ENCODE measurements around the gene CELF2.

CELF2 gene

DNA sequence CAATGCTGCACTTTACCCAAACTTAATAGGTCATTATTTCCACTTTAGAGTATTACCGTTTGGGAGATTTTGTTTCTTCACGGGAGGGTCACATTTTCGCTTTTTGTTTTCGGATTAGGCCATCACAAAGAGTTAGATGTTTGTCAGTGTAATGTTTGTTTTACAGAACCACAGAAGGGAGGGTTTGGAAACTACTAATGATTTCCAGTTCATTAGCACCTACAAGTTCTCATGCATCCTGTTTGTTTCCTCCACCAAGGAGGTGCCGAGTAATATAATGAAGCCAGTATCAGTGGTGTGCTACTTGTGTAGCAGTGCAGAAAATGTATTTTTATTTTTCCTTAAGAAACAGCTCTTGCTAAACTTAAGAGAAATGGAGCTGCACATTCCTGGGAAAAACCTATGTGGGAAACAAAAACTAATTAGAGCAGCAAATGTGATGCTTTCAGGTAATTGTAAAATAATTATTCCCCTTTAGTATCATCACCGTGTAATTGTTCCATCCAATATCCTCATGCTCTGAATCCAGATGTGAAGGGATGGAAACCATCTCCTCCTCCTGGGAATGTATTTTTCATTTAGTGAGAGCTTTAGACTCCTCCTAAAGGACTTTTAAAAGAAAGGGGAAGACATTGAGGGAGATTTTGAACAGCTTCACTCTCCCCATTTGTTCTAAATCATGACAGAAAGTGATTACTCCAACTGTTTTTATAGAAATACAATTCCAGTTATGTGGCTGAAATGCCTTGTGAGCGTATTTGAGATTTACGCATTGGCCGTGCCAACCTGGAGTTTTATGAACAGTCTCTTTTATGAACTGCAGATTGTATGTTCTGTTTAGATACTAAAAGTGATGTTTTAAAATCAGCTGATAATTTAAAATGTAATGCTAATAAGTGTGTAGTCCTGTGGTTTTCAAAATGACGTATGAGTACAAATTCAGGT, 5.6 kb downstream of the CELF2 start:
- DNase-seq (ENCODE audit: low read depth): no peak

DNA sequence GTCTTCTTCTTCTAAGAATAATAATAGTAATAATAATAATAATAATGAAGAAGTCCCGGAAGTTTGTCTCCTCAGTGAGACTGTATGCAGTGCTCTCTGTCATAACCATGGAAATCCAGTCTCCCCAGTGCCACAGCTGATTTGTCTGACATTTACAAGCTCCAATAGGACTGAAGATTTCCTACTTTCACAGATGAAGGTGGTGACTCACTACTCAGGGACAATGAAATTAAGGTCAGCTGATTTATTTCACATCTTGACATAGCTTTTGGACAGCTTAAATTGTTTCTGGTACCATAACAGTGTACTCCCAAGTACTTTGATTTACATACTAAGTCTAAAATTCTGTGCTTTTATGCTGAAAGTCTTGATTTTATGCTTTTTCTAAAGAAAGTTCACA, 6.9 kb downstream of the CELF2 start:
- DNase-seq (ENCODE audit: low read depth): no peak

DNA sequence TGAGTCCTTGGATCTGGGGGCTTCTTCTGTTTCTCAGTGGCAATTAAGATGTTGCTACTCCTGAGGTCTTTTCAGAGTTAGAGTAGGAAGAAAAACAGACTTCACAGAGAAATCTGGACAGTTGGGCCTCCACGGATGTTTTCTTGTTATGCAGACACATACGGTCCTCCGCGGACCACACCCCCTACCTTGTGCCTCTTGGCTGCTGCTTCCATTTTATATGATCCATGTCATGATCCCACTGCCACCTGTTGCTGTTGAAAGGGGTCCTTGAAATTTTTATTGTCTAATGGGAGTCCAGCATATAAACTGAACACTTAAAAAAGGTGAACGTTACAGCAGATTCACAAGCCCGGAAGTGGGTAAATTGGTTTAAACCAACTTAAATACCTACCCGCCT, 8.3 kb downstream of the CELF2 start:
- no peak for DNase-seq (ENCODE audit: low read depth)

DNA sequence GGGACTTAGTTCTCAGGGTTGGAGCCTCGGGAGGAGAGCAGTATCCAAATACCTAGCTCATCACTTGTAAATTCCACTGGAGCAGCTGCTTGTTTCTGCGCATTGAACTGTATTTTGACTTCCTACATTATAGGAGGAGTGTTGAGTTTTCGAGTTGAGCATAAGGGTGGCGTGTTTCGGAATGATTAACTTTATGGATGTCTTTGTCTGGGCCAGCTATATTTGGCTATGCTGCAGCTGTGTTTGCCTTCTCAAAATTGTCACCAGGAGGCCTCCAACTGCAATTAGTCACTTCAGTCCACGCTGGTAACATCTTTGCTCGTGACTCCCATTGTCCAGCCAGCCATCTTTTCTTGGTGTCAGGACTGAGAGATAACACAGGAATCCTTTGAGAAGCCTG, 9.1 kb downstream of the CELF2 start:
- DNase-seq (ENCODE audit: low read depth): no peak

DNA sequence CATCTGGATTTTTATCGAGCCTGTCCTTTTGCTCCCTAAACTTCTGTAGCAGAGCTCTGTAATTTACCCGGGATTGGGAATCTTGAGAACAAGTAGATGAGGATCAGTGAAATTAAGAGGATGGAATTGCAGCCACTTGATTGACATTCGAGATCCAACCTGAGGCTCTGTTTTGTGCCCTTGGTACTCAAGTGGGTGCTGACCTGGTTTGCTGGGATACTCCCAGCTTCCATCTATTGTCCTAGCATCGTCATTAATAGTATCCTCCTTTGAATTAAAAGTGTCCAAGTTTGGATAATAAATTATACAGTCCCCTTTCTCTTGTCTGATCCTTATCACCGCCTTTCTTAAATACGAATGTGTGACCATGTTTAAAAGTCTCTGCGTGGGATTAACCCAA, 17.1 kb downstream of the CELF2 start:
- DNase-seq (ENCODE audit: low read depth): no peak

DNA sequence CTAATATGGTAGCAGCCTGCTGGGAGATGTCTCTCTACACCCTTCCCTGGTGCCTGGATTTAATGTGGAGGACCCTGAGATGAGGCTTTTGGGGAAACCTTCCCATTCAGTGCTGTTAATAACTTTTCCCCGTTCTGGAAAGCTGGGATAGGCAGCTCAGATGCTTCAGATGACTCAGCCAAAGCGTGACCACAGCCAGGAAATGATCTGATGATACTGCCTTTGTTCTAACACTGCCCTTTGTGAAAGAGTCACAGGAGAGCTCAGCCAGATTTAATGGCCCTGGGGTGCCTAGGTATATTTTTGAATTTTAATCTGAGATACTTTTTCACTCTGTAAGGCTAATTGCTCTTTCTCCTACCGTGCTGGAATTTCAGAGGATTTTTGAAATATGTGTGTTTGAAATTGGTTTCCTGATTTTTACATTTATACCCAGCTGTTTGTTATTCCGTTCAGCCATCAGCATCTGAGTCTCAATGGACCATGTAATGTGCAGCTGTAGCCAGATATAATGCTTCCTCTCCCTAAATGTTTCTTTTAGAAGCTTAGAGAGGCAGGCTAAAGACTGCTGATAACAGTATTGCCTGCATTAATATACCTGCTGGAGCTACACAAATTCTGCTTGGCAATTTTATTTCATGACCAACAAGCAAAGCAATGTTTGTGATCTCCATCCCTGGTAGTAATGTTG, 17.8 kb downstream of the CELF2 start:
- no peak for DNase-seq (ENCODE audit: low read depth)

DNA sequence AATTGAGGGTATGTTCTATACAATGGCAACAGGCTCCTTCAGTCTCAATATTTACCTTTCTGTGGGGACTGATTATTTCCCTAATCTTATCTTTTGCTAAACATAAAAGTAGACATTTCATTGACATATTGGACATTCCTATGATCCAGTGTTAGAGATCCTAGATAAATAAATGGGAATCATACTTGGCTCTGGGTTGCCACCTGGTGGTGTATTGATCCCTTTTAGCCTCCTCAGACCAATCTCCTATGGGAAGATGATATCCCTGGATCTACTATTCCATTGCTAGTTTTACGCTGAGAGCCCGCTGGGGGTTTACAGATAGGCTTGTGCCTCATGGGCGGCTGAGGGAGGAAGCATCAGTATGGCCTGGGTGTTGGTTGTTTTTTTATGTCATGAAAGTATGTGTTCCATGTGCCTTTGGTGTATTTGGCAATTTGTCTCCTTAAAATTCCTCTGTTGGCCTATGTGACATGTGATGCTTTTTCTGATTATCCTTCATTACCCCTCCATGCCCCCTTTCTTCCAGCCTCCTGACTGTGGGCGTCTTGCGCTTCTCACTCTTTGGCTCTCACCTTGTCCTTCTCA, 18.8 kb downstream of the CELF2 start:
- no peak for DNase-seq (ENCODE audit: low read depth)

DNA sequence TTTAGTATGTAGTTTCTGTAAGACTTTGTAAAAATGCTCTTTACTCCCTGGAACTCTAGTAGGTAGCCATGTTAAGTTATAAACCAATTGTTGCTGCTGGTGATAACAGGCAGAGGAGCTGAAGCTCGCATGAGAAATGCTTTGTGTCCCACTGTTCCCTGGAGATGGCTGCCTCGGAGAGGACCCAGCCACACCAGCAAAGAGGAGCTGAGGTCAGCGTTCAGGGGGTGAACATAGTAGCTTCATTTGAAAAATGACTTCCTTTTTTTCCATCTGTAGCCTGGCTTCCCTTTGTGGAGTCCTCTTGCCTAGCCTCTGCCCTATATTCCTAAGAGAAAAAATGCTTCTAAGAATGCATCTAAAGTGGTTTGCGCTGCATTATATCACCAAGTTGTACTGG, 20.3 kb downstream of the CELF2 start:
- no peak for DNase-seq (ENCODE audit: low read depth)

DNA sequence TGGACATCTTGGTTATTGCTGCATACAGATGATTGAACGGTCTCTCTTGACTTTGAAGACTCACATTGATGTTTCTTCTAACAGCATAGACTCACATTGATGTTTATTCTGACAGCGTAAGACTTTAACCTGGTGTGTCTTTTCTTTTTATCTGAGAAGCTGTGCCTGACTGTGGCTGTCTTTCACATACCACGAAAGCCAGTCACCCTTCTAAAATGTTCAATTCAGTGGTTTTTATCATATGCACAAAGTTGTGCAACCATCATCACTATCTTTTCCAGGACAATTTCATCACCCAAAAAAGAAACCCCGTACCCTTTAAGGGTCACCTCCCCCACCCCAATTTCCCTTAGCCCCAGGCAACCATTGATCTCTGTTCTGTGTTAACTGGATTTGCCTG, 24.7 kb downstream of the CELF2 start:
- DNase-seq (ENCODE audit: low read depth): no peak

DNA sequence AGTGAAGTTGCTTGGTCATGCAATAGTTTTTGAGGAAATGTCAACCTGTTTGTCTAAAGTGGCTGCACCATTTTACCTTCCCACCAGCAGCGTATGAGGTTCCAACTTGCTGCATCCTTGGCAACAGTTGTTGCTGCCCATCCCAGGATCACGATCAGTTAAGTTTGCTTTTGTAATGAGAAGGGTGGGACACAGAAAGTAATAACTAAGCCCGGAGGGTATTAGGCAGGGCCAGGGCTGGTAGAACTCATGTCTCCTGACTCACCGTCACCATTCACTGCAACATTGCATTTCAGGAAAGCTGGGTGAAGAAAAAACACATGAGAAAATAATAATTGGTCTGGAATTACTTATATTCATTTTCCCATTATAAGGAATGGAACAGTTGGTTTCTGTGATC, 25.4 kb downstream of the CELF2 start:
- no peak for DNase-seq (ENCODE audit: low read depth)

DNA sequence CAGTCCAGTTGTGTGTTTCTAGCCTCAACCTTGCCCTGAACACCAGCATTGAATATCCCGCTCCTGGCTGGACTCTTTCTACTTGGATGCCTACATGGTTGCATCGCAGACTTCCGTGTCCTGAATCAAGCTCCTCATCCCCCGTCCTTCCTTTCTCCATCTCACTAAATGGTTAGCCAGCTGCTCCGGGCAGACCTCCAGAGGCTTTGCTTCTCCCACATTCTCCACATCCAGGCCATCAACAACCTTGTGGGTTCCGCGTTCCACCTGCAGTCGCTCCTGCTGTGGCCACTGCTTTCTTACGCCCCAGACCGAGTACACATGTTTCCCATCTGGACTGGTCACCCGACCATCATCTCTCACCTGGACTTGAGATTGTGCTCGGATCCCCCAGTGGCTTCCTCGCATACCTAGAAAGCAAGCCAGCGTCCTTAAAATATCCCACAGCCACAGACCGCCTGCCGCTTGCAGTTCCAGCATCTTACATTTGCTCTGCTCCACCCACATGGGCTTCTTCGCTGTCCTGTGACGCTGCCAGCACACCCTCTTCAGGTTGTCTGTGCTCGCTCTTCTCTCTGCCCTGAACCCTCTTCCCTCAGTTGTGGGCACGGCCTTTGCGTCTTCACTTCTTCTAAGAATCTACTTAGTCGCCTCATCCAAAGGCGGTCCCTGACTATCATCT, 25.9 kb downstream of the CELF2 start:
- DNase-seq (ENCODE audit: low read depth): no peak

DNA sequence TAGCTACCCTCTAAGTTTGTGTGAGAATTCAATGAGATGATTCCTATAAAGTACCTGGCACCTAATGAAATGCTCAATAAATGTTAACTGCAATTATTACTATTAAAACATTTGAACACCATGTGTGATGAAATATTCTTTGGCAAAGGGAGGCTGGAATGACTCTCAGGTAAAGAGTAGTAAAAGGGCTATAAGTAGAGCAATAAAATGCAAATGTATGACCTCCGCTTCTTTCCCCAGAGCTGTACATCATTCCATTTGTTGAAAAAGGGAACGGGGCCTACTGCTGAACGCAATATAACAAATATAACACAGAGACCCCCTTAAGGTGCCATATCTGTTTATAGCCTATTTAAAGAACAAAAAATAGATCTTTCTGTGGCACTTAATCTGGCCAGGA, 27.8 kb downstream of the CELF2 start:
- no peak for DNase-seq (ENCODE audit: low read depth)

DNA sequence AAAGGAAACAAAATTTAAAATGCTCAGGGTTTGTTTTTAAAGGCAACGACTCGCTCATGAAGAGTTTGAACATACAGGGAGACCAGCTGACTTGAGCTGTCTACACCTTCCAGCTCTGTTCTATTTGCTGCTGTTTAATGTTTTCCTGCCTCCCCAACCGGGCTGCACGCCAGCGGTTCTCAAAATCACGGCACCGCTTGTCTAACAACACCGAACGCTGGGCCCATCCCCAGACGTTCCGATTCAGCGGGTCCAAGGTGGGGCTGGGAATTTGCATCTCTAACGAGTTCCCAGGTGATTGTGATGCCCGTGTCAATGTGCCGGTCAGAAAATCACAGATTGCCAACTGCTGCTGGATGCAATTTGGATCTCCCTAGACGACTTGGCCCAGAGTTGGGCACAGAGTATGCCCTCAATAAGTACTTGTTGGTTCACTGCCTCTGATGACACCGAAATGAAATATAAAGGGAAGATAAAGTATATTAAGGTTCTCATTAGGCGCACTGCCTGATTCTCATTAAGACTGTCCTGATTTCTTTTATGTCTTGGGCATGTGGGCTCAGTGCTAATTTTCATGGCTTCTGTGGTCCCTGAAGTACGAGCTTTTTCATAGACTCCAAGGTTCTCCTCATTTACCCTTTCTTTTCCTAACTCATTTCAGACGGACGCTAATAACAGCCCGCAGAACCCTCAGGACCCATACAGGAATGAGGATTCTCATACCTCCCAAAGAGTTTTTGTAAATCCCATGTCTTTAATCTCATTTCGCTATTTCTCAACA, 28.5 kb downstream of the CELF2 start:
- DNase-seq (ENCODE audit: low read depth): no peak

DNA sequence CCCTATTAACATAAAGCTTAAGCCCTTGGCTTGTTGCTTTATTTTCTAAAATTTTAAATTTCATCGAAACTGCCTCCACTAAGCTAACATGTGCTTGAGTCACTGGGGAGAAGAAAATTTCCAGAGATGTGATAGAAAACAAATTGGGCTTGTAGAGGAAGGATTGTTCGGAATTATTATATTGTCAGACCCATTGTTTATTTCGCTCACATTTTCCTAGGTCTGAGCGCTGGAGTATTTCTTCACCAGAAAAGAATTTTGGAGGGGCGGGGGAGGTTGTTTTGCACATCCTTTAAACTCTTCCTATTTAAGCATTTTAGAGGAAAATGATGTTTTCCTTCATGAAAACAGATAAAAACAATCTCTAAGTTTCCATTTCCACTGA, 29.1 kb downstream of the CELF2 start:
- DNase-seq (ENCODE audit: low read depth): no peak

DNA sequence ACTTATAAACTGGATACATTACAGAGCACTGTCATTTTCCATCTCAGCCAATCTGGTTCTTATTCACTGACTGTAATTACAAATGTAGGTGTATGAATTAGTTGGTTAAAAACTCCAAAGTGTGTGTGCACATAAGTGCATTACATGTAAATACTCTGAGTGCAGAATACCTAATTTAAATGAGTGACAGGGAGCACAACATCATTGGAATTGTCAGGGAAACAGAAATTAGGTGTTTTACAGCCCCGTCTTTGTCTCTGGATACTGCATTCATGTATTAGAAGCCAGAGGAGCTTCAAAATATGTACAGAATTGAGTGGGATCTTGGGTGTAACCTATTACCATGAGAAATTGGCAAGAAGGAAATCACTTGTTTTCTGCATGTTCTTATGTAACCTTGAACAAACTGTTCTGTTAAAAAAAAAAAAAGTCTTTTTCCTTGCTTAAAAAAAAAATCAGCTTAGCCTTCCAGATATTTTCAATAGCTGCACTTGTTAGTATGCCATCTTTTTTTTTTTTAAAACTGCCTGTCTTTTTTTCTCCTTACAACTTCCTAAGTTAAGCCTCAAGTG, 31.1 kb downstream of the CELF2 start:
- DNase-seq (ENCODE audit: low read depth): no peak

DNA sequence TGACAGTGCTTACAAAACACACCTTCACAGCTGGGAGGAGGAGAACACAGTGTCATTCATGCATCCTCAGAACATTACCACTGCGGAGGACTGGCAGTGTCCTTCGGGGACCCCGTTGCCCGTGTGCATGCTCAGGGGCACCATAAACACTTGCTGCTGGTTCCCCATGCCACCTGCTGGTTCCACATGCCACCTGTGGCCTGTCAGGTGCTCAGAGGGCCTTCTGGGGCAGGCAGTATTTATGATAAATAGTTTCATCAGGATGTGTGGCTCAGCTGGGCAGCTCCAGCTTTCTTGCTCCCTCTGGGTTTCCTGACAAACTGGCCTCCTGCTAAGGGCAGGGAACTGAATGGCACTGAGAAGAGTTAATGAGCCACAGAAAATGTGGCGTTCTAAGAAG, 32.1 kb downstream of the CELF2 start:
- DNase-seq (ENCODE audit: low read depth): no peak

DNA sequence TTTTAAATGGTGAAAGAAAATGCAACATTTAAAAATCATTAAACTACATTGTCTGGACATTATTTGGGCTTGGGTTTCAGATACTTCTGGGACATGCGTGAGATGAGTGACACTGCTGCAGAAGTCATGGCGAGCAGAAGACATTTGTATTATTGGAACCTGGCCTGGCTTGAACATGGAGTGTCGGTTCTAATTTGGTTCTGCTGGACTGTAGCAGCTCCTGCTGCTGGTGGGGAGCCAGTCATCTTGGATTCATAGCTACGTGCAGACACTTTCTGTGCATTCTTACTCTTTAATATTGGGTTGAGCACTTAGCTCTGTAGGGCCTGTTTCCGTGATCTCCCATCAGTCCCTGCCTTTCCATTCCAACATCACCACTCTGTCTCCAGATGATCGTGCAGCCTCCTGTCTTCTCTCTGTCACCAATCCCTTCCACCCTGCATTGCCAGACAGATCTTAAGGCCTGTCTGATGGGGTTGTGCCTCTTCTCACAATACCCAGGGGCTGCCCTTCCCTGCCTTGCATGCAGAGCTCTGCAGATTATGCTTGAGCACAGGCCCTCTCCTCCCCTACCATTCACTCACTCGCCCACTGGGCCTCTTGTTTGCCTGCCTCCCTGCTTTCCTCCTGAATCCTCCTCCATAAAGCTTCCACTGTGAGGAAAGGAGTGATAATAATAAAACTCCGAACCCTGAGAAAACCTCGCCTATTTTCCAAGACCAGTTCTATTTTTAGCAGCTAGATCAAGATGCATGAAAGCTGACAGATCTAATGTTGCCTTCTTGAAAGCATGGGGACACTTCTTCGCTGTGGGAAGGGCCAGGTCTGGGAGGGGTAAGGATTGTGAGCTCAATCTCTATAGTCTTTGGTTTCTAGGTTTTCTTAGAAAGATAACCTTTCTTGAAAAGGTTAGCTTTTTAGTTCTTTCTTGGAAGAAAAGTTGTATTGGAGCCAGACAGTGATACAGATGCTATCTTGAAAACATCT, 32.9 kb downstream of the CELF2 start:
- no peak for DNase-seq (ENCODE audit: low read depth)

DNA sequence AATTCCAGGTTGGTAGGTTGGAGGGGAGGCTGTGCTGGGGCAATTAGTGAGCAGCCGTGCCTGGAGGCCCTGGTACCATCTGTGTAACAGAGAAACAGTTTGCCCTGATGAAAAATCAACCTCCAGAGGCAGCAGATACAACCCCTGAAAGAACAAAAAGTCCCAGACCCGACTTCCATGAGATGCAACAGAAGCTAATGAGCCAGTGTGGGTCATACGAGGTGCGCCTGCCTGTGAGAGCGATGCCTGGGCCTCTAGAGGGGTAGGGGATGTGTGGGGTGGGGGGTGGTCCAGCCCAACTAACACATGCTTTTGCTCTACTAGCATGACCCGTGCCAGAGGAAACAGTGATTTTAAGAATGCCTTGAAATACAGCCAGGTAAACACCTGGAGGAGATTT, 39.3 kb downstream of the CELF2 start:
- no peak for DNase-seq (ENCODE audit: low read depth)

DNA sequence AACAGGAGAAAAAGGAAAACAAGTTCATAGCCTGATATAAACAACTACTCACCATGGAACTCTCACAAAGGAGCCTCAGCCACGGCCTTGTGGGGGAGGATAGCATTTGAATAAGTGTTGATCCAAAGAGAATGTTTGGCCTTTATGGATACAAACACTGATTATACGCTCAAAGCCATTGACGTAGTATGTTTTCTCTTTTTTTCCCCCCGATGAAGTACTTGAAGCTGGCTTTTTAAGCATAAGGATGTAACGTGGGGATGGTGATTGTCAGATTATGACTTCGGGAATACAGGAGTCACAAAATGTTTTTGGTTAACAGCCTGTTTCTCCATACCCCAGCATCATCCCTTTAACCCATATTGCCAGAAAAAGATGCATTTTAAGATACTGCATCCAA, 39.8 kb downstream of the CELF2 start:
- no peak for DNase-seq (ENCODE audit: low read depth)

DNA sequence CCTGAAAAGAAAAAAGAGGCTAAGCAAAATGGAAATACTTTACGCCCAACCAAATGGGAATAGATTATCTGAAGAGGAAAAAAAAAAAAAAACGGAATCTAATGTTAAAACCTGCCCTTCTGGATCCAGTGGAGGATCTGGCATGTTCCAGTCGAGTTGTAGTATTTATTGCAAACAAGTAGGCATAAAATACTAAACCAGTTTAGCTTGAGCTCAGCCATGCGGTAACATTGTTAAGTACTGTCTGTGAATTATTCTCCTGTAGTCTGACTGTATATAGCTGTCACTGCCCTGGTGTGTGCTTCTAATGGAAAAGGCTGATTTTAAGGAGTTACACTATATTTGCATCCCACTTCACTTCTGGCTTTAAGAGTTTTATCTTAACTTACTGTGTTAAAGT, 40.3 kb downstream of the CELF2 start:
- DNase-seq (ENCODE audit: low read depth): no peak
